ENCODE measurements around the gene HGS.
"Not testable (repeated sequence)": the region's sequence is repeated elsewhere in the genome, so short reads cannot be mapped to it uniquely, and the experiment has no call there.

HGS gene

DNA sequence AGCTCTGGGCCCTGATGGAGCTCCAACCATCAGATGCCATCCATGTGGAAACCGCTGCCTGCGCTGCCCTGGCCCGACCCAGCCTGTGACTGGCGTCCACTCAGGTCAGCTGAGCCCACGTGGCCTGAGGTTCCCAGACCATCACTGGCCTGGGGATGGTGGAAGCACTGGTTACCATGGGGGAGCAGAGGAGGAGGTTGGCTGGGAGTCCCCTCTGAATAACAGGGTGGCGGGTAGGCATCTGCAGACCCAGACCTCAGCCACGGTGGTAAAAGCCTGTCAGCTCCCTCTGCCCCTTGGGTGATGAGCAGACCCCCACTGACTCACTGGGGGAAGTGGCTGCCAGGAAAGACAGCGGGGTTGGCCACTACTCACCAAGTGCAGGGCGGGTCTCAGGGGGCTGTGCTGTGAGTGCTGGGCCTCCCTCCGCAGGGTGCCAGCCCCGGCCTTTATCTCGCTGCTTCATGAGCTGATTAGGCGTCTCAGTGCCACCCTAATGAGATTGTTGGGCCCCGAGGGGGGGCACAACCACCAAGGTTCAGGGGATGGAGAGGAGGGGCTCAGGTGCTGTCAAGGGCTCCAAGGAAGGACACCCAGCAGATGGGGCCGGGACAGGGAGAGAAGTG, 27.6 kb upstream of the HGS start, which contains the start of gene PDE6G:
Gene PDE6G (minus strand): TSS at position 425 of the 626 bp plus-strand sequence. CDS start 3,237 bp downstream, outside the sequence.
- in situ Hi-C loops (cut with HindIII; ENCODE audit: low sequenced_read_pairs): no loop called here

DNA sequence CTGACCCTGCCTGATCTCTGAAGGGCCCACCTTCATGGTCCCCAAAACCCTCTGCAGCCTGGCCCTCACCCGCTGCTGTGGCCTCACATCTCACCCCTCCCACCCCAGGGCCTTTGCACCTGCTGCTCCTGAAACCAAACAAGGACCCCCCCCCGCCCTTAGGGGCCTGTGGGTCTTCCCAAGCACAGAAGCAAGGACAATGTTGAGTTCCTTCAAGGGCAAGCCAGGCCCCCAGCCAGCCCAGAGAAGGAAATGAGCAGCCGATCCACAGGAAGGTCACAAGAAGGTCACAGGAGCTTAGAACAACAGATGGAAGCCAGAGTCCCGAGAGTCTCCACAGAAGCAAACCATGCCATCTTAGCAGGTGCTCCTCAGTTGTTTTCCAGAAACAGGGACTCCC, 27.0 kb upstream of the HGS start:
- in situ Hi-C loops (cut with HindIII; ENCODE audit: low sequenced_read_pairs): no loop called here

- in situ Hi-C loops (cut with HindIII; ENCODE audit: low sequenced_read_pairs): no loop called here
Observed at GRCh38 chr17:81659038-81659437, 24.8 kb upstream of the HGS start.

DNA sequence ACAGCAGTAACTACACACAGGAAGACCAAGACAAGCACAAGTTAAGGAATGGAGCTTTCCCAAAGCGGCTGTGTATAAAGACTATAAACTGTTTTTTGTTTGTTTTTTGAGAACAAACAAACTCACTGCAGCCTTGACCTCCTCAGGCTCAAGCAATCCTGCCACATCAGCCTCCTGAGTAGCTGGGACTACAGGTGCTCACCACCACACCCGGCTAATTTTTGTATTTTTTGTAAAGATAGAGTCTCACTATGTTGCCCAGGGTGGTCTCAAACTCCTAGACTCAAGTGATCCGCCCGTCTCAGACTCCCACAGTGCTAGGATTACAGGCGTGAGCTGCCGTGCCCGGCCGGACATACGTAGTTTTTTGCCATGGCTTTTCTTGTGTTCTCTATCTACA, 23.4 kb upstream of the HGS start:
- in situ Hi-C loops (cut with HindIII; ENCODE audit: low sequenced_read_pairs): no loop called here

- in situ Hi-C loops (cut with HindIII; ENCODE audit: low sequenced_read_pairs): no loop called here
Observed at GRCh38 chr17:81662002-81662401, 21.8 kb upstream of the HGS start.

DNA sequence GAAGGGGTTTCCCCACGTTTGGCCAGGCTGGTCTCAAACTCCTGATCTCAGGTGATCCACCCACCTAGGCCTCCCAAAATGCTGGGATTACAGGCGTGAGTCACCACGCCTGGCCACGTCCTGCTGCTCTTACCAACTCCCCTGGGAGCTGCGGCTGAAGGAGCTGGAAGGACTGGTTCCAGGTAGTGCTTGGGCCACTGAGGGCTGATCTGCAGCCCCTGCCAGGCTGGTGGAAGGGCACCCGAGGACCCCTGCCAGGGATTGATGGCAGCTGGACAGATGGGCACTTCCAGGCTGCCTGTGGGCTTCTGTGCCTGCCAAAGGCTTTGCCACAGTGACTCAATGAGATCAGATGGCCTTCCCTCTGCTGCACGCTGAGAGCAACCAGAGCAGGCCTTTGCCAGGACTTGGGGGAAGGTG, 19.8 kb upstream of the HGS start:
- in situ Hi-C loops (cut with HindIII; ENCODE audit: low sequenced_read_pairs): no loop called here

DNA sequence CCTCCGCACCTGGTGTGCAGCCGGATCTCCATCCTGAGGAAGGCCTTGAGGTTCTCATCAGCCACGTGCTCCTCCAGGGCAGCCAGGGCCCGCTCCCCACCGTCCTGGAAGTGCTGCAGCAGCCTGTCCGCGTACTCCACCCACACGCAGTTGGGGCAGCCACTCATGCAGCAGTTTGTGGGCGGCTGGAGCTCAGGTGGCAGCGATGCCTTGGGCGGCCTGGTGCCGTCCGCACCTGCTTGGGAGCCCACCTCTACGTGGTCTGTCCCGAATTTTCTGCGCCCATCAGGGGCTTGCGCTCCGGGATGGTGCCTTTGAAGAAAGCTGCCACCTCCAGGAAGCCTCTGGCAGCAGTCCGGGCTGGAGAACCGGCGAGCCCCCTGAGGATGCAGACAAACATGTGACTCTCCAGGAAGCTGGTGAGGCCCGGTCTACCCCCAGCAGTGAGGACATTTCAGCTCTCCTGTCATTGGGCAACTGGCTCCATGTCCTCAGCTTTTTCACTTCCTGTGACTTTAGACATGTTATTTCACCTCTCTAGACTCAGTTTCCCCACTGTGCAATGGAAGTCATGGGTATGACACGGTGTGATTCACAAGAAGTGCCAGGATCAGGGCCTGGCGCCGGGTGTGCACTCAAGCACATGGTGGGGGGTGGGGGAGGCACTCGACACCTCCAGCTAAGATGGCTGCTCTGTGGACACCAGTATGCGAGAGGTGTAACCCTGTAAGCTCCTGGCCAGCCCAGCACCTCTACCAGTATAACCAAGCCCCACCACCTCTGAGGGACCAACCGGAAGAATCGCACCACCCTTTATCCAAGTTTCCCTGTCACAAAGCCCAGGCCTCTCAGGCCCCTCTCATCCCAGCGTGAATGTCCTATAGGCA, 18.4 kb upstream of the HGS start:
- in situ Hi-C loops (cut with HindIII; ENCODE audit: low sequenced_read_pairs): no loop called here

DNA sequence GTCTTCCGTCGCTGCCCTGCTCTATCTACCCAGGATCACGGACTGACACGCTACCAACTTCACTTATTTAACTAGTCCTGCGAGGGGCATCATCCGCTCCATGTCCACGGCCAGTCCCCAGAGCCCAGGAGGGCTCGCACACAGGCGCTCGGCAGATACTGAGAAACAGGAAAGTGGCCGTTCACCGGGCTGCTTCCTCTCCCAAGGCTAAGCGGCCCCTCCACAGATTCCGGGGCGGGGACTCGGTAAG, 17.8 kb upstream of the HGS start:
- in situ Hi-C loops (cut with HindIII; ENCODE audit: low sequenced_read_pairs): no loop called here

GRCh38 chr17:81666342-81667191, 17.2 kb upstream of the HGS start, which contains the start of the genes CCDC137 and OXLD1:
CCDC137 (plus strand) TSS chr17:81666737; CDS start chr17:81666767, 30 bp downstream.
OXLD1 (minus strand) TSS chr17:81666605; CDS start chr17:81666577, 28 bp downstream.
- in situ Hi-C loops (cut with HindIII; ENCODE audit: low sequenced_read_pairs): no loop called here

GRCh38 chr17:81667754-81668153, 16.1 kb upstream of the HGS start:
- in situ Hi-C loops (cut with HindIII; ENCODE audit: low sequenced_read_pairs): no loop called here

DNA sequence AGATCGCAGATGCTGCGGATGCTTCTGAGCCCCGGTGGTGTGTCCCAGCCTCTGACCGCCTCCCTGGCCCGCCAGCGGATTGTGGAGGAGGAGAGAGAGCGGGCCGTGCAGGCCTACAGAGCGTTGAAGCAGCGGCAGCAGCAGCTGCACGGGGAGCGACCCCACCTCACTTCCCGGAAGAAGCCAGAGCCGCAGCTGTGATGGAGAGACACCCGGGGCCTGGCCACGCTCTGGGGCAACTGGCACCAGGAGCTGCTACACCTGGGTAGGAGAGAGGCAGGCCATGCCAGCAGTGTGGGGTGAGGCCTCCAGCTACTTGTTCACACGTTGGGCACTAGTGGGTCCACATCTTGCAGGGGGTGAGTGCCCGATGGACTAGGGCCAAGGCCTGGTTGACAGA, 11.3 kb upstream of the HGS start:
- in situ Hi-C loops (cut with HindIII; ENCODE audit: low sequenced_read_pairs): no loop called here

DNA sequence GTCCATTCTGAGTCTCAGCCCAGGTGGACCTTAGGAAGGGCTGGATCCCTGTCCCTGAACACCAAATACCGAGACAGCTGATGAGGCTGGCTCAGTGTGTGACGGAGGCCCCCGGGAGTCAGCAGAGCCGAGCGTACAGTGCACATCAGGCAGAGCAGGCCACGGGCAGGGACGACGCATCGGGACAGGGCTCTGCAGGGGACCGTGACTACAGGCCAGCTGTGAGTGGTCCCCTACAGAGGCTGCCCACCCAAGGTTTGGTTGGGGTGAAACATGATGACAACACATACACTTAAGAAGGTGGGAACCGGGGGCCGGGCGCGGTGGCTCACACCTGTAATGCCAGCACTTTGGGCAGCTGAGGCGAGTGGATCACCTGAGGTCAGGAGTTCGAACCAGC, 10.9 kb upstream of the HGS start:
- in situ Hi-C loops (cut with HindIII; ENCODE audit: low sequenced_read_pairs): no loop called here

GRCh38 chr17:81673561-81674258, 10.1 kb upstream of the HGS start:
- in situ Hi-C loops (cut with HindIII; ENCODE audit: low sequenced_read_pairs): no loop called here

- in situ Hi-C loops (cut with HindIII; ENCODE audit: low sequenced_read_pairs): not testable (repeated sequence)
Observed at GRCh38 chr17:81675515-81676221, 8.1 kb upstream of the HGS start.

DNA sequence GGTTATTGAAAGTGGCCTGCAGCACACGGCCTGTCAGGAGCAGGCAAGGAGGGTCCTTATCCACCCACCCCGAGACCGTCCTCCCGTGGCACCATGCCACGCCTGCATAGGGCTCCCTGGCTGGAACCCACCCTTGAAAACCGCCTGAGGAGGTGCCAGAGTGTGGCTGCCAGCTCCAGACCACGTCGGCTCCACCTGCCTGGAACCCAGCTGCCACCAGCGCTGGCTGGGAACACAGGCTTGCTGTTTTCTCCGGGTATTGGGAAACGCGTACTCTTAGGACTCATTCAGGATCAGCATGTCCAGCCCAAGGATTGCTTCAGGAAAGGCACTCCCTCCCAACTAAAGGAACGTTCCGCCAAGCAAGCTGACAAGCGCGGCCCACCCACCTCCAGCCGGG, 6.9 kb upstream of the HGS start:
- in situ Hi-C loops (cut with HindIII; ENCODE audit: low sequenced_read_pairs): no loop called here

DNA sequence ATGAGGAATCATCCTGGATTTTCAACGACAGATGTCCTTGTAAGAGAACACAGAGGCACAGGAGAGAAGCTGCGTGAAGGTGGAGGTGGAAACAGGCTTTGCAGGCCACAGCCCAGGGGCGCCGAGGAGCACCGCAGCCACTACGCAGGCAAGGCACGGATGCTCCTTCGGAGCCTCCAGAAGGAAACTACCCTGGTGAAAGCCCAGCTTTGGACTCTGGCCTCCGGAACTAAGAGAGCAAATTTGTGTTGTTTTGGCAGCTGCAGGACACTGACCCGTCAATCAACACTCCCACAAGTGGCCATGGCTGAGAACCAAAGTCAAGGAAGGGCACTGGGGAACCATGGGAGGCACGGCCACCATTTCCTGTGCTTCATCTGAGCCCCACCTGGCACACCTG, 3.7 kb upstream of the HGS start:
- in situ Hi-C loops (cut with HindIII; ENCODE audit: low sequenced_read_pairs): no loop called here

DNA sequence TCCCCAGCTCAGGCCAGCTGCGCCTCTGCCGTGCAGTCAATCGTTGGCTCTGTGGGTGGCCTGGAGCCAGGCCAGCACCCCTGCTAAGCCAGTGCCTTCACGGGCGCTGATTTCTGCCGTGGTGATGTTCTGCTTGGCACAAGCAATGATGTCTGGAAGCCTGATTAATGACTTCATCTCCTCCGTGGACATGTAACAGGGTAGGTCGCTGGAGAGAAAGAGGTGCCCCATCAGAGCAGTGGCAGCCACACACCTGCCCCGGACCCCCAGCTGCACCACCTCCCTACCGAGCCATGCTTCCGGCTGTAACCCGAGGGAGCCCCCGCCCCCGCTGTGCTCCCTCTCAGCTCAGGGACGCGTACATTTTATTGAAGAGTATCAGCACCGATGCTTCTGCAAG, 2.1 kb upstream of the HGS start:
- in situ Hi-C loops (cut with HindIII; ENCODE audit: low sequenced_read_pairs): no loop called here

DNA sequence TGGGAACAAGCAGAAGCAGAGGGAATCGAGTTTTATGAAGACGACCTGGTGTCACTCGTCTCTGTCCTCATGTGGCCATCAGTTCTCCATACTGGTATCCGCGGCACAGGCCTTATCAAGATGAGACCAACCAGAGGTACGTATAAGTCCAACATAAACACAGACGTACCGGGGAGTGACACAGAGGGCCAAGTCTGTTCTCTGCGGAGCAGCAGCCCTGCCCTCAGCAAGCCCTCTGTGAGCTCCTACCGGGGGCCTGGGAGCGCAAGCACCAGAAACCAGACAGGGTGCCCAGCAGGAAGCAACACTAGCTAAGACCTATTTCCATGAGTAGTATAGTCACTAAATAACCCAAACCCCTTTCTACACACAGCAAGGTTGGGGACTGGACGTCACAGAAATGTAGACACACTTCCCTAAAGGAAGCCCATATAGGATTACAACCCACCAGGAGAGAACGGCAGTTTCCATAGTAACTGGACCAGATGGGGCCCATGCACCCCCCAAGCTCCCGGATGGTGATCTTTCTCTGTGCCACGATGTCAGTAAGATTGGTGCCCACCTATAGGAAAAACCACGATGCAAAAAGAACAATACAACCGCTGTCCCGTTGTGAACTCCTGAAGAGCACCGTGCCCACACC, 1.1 kb upstream of the HGS start:
- in situ Hi-C loops (cut with HindIII; ENCODE audit: low sequenced_read_pairs): no loop called here

- in situ Hi-C loops (cut with HindIII; ENCODE audit: low sequenced_read_pairs): no loop called here
Observed at GRCh38 chr17:81683208-81683583, 615 bp upstream of the HGS start.

DNA sequence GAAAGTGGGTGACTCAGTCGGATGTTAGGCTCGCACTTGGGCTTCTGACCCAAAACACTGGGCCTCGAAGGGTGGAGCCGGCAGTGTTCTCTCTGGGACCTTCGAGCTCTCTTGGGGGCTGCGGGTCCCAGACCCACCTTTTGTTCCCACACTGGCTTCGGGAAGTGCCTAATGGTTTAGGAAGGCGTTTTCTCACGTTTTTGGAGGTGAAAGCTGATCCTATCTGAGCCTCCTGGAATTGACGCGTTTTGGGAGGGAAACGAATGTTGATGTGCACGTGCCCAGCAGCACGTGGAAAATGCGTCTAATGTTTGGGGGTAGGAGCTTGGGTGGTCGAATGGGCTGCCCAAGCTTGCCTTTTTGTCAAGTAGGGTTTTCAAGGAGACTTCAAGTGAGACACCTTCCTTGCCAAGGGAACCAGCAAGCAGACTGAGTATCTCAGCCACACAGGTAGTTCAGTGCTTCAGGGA, 666 bp downstream of the HGS start:
- in situ Hi-C loops (cut with HindIII; ENCODE audit: low sequenced_read_pairs): no loop called here
